ENCODE measurements around the gene FALEC. TPM values are rescaled to one million over a fixed set of nuclear protein-coding genes. Genes with fewer than 3 reads are reported as not detected.

FALEC gene
- polyA plus RNA-seq, 1 donor from 2014 or later = not detected

GRCh38 chr1:150525348-150525747 lies 9.8 kb downstream of the FALEC start:
- H3F3A ChIP-seq (ENCODE audit: insufficient read depth, low read length, poor library complexity, severe bottlenecking) = no peaks in the 10 kb centered on the region
- H3K4me2 ChIP-seq (ENCODE audit: low read length) = no peak overlapping the region
- no peaks in the 10 kb centered on the region for H3K36me3 ChIP-seq (ENCODE audit: insufficient read depth, low read length)
- no peak overlapping the region for H3K27ac ChIP-seq (ENCODE audit: low read length)
- no peaks in the 10 kb centered on the region for H3K9me2 ChIP-seq (ENCODE audit: insufficient read depth, low read length)
- H3K9ac ChIP-seq (ENCODE audit: low read length) = no peak overlapping the region
- H3K4me3 ChIP-seq (ENCODE audit: low read length) = no peak overlapping the region
- no peak overlapping the region for H2AFZ ChIP-seq (ENCODE audit: low read depth, low read length)
- no peaks in the 10 kb centered on the region for H3K79me2 ChIP-seq (replicated peaks; ENCODE audit: insufficient read depth, low read length)
- TF ChIP-seq MXI1 (conservative IDR thresholded peaks at IDR 0.05; ENCODE audit: poor library complexity, severe bottlenecking) (no peak), EZH2 (IDR thresholded peaks at IDR 0.05; ENCODE audit: borderline replicate concordance, insufficient read depth, low read length, poor library complexity, severe bottlenecking) (no peak), CTCF (IDR thresholded peaks at IDR 0.05; ENCODE audit: poor library complexity, severe bottlenecking) (no peak), REST (IDR thresholded peaks at IDR 0.05; ENCODE audit: borderline replicate concordance) (no peak), TAF1 (IDR thresholded peaks at IDR 0.05; ENCODE audit: low read depth) (no peak), EP300 (conservative IDR thresholded peaks at IDR 0.05; ENCODE audit: poor library complexity, severe bottlenecking) (no peak), SMC3 (conservative IDR thresholded peaks at IDR 0.05; ENCODE audit: poor library complexity) (no peak), RAD21 (conservative IDR thresholded peaks at IDR 0.05) (no peak), POLR2AphosphoS5 (IDR thresholded peaks at IDR 0.05) (no peak)
- no peaks in the 10 kb centered on the region for H3K9me3 ChIP-seq (ENCODE audit: low read length)
- no peaks in the 10 kb centered on the region for H3K27me3 ChIP-seq (ENCODE audit: insufficient read depth, low read depth, low read length)
- no peaks in the 10 kb centered on the region for H4K20me1 ChIP-seq (ENCODE audit: insufficient read depth)

- Histone ChIP-seq H3K9me2 (ENCODE audit: insufficient read depth, low read length) (no peaks in the 10 kb centered on the region), H3K79me2 (replicated peaks; ENCODE audit: insufficient read depth, low read length) (no peaks in the 10 kb centered on the region), H3K4me3 (ENCODE audit: low read length) (no peak overlapping the region), H3K27me3 (ENCODE audit: insufficient read depth, low read depth, low read length) (no peaks in the 10 kb centered on the region), H3F3A (ENCODE audit: insufficient read depth, low read length, poor library complexity, severe bottlenecking) (no peaks in the 10 kb centered on the region), H3K9me3 (ENCODE audit: low read length) (no peaks in the 10 kb centered on the region), H3K4me2 (ENCODE audit: low read length) (no peak overlapping the region), H4K20me1 (ENCODE audit: insufficient read depth) (no peaks in the 10 kb centered on the region), H3K9ac (ENCODE audit: low read length) (no peak overlapping the region), H3K36me3 (ENCODE audit: insufficient read depth, low read length) (no peaks in the 10 kb centered on the region), H3K27ac (ENCODE audit: low read length) (no peak overlapping the region), H2AFZ (ENCODE audit: low read depth, low read length) (no peak overlapping the region)
- TF ChIP-seq POLR2AphosphoS5 (IDR thresholded peaks at IDR 0.05) (no peak), CTCF (IDR thresholded peaks at IDR 0.05; ENCODE audit: poor library complexity, severe bottlenecking) (no peak), RAD21 (conservative IDR thresholded peaks at IDR 0.05) (no peak), REST (IDR thresholded peaks at IDR 0.05; ENCODE audit: borderline replicate concordance) (no peak), MXI1 (conservative IDR thresholded peaks at IDR 0.05; ENCODE audit: poor library complexity, severe bottlenecking) (no peak), EP300 (conservative IDR thresholded peaks at IDR 0.05; ENCODE audit: poor library complexity, severe bottlenecking) (no peak), SMC3 (conservative IDR thresholded peaks at IDR 0.05; ENCODE audit: poor library complexity) (no peak), TAF1 (IDR thresholded peaks at IDR 0.05; ENCODE audit: low read depth) (no peak), EZH2 (IDR thresholded peaks at IDR 0.05; ENCODE audit: borderline replicate concordance, insufficient read depth, low read length, poor library complexity, severe bottlenecking) (no peak)
These were observed 12.6 kb downstream of the FALEC start for GRCh38 chr1:150528196-150528595.
